Measurements from ENCODE around the gene TMEM63C.

Gene TMEM63C

GRCh38 chr14:77212097-77212870 lies 30.7 kb downstream of the TMEM63C start:
- FAIRE-seq (no peak), DNase-seq (ENCODE audit: insufficient read length, low spot score) (no peak)
- TF ChIP-seq SPI1 (IDR thresholded peaks at IDR 0.05; ENCODE audit: low read depth, low read length) (no peak), POLR2AphosphoS5 (IDR thresholded peaks at IDR 0.05; ENCODE audit: low read depth, low read length) (no peak), POLR2A (IDR thresholded peaks at IDR 0.05; ENCODE audit: low read depth, low read length) (no peak)

- peak; percentile 60 for DNase-seq (ENCODE audit: insufficient read length, low spot score)
- peak; percentile 83 for FAIRE-seq
- no peak for TF ChIP-seq POLR2A (IDR thresholded peaks at IDR 0.05; ENCODE audit: low read depth, low read length)
- TF ChIP-seq PAX5 (IDR thresholded peaks at IDR 0.05; ENCODE audit: insufficient read depth, low read length, severe bottlenecking): no peak
- TF ChIP-seq TAF1 (IDR thresholded peaks at IDR 0.05; ENCODE audit: low read depth, low read length): no peak
- peak; percentile 8; the same call in 1 of the 2 replicates for TF ChIP-seq SPI1 (IDR thresholded peaks at IDR 0.05; ENCODE audit: low read depth, low read length)
Observed at GRCh38 chr14:77212943-77213678, 31.5 kb downstream of the TMEM63C start.

- FAIRE-seq (no peak), DNase-seq (ENCODE audit: insufficient read length, low spot score) (no peak)
- TF ChIP-seq POLR2AphosphoS5 (IDR thresholded peaks at IDR 0.05; ENCODE audit: low read depth, low read length) (no peak), POLR2A (IDR thresholded peaks at IDR 0.05; ENCODE audit: low read depth, low read length) (no peak), SPI1 (IDR thresholded peaks at IDR 0.05; ENCODE audit: low read depth, low read length) (no peak), POU2F2 (IDR thresholded peaks at IDR 0.05; ENCODE audit: low read depth, low read length) (no peak), PAX5 (IDR thresholded peaks at IDR 0.05; ENCODE audit: insufficient read depth, low read length, severe bottlenecking) (no peak), TAF1 (IDR thresholded peaks at IDR 0.05; ENCODE audit: low read depth, low read length) (no peak)
Observed at GRCh38 chr14:77213679-77214016, 32.0 kb downstream of the TMEM63C start.

GRCh38 chr14:77214216-77214615 lies 32.6 kb downstream of the TMEM63C start:
- DNase-seq (ENCODE audit: insufficient read length, low spot score) (no peak), FAIRE-seq (no peak)
- no peak for TF ChIP-seq POLR2A (IDR thresholded peaks at IDR 0.05; ENCODE audit: low read depth, low read length)
- TF ChIP-seq SPI1 (IDR thresholded peaks at IDR 0.05; ENCODE audit: low read depth, low read length): no peak
- no peak for TF ChIP-seq PAX5 (IDR thresholded peaks at IDR 0.05; ENCODE audit: insufficient read depth, low read length, severe bottlenecking)
- no peak for TF ChIP-seq POLR2AphosphoS5 (IDR thresholded peaks at IDR 0.05; ENCODE audit: low read depth, low read length)
- no peak for TF ChIP-seq POU2F2 (IDR thresholded peaks at IDR 0.05; ENCODE audit: low read depth, low read length)
- no peak for TF ChIP-seq TAF1 (IDR thresholded peaks at IDR 0.05; ENCODE audit: low read depth, low read length)

GRCh38 chr14:77217551-77217950 lies 36.0 kb downstream of the TMEM63C start:
- FAIRE-seq: no peak

GRCh38 chr14:77219591-77219990 lies 38.0 kb downstream of the TMEM63C start:
- TF ChIP-seq PAX5 (IDR thresholded peaks at IDR 0.05; ENCODE audit: insufficient read depth, low read length, severe bottlenecking) (no peak), POLR2A (IDR thresholded peaks at IDR 0.05; ENCODE audit: low read depth, low read length) (no peak), POU2F2 (IDR thresholded peaks at IDR 0.05; ENCODE audit: low read depth, low read length) (no peak), SPI1 (IDR thresholded peaks at IDR 0.05; ENCODE audit: low read depth, low read length) (no peak)
- DNase-seq (ENCODE audit: insufficient read length, low spot score): no peak

More at GRCh38 chr14:77217551-77217950, 36.0 kb downstream of the TMEM63C start:
- DNase-seq (ENCODE audit: insufficient read length, low spot score): no peak
- TF ChIP-seq PAX5 (IDR thresholded peaks at IDR 0.05; ENCODE audit: insufficient read depth, low read length, severe bottlenecking): no peak
- no peak for TF ChIP-seq POLR2AphosphoS5 (IDR thresholded peaks at IDR 0.05; ENCODE audit: low read depth, low read length)
- no peak for TF ChIP-seq POU2F2 (IDR thresholded peaks at IDR 0.05; ENCODE audit: low read depth, low read length)
- no peak for TF ChIP-seq POLR2A (IDR thresholded peaks at IDR 0.05; ENCODE audit: low read depth, low read length)
- TF ChIP-seq SPI1 (IDR thresholded peaks at IDR 0.05; ENCODE audit: low read depth, low read length): no peak
- no peak for TF ChIP-seq TAF1 (IDR thresholded peaks at IDR 0.05; ENCODE audit: low read depth, low read length)

GRCh38 chr14:77220246-77221017 lies 38.8 kb downstream of the TMEM63C start:
- DNase-seq (ENCODE audit: insufficient read length, low spot score) (no peak), FAIRE-seq (no peak)
- TF ChIP-seq POLR2A (IDR thresholded peaks at IDR 0.05; ENCODE audit: low read depth, low read length) (no peak), POLR2AphosphoS5 (IDR thresholded peaks at IDR 0.05; ENCODE audit: low read depth, low read length) (no peak)

More at GRCh38 chr14:77219591-77219990, 38.0 kb downstream of the TMEM63C start:
- no peak for FAIRE-seq

GRCh38 chr14:77221241-77221871 lies 39.8 kb downstream of the TMEM63C start:
- TF ChIP-seq SPI1 (IDR thresholded peaks at IDR 0.05; ENCODE audit: low read depth, low read length) (no peak), POU2F2 (IDR thresholded peaks at IDR 0.05; ENCODE audit: low read depth, low read length) (no peak), TAF1 (IDR thresholded peaks at IDR 0.05; ENCODE audit: low read depth, low read length) (no peak), POLR2AphosphoS5 (IDR thresholded peaks at IDR 0.05; ENCODE audit: low read depth, low read length) (no peak), PAX5 (IDR thresholded peaks at IDR 0.05; ENCODE audit: insufficient read depth, low read length, severe bottlenecking) (no peak), POLR2A (IDR thresholded peaks at IDR 0.05; ENCODE audit: low read depth, low read length) (no peak)
- no peak for DNase-seq (ENCODE audit: insufficient read length, low spot score)
- no peak for FAIRE-seq

GRCh38 chr14:77222546-77223225 lies 41.1 kb downstream of the TMEM63C start:
- TF ChIP-seq PAX5 (IDR thresholded peaks at IDR 0.05; ENCODE audit: insufficient read depth, low read length, severe bottlenecking): no peak
- TF ChIP-seq POLR2AphosphoS5 (IDR thresholded peaks at IDR 0.05; ENCODE audit: low read depth, low read length): no peak
- TF ChIP-seq SPI1 (IDR thresholded peaks at IDR 0.05; ENCODE audit: low read depth, low read length): no peak
- TF ChIP-seq TAF1 (IDR thresholded peaks at IDR 0.05; ENCODE audit: low read depth, low read length): no peak
- no peak for TF ChIP-seq POLR2A (IDR thresholded peaks at IDR 0.05; ENCODE audit: low read depth, low read length)
- no peak for TF ChIP-seq POU2F2 (IDR thresholded peaks at IDR 0.05; ENCODE audit: low read depth, low read length)
- FAIRE-seq (no peak), DNase-seq (ENCODE audit: insufficient read length, low spot score) (no peak)
